Peyer's patch (tissue), 4 donors: ENCODE measurements around the gene FAR2. TPM values are rescaled to one million over a fixed set of nuclear protein-coding genes. Genes with fewer than 3 reads are reported as not detected.

Experiments used
- DNase-seq, 3 donors: peaks; one replicate each; pipeline ENCODE4 v3.0.0-alpha.2; 2017 to 2019
- H3K27ac ChIP-seq, 4 donors: fragments of 200-600 bp; sonication (generic); one replicate each; pipeline ENCODE4 v1.5.1; 2016 to 2019
- H3K27me3 ChIP-seq, 2 donors: fragments of 200-600 bp; sonication (generic); one replicate each; pipeline ENCODE4 v1.5.1; 2019
- H3K36me3 ChIP-seq, 3 donors: fragments of 200-600 bp; sonication (generic); one replicate each; pipeline ENCODE4 v1.5.1; 2016 to 2019
- H3K4me1 ChIP-seq, 4 donors: fragments of 200-600 bp; sonication (generic); one replicate each; pipeline ENCODE4 v1.5.1; 2016 to 2019
- H3K4me3 ChIP-seq, 4 donors: fragments of 200-600 bp; sonication (generic); 1 replicate in 3 of 4; 2 replicates in 1 of 4; pipeline ENCODE4 v1.5.1; 2016 to 2019; ENCODE audit warnings: mild to moderate bottlenecking in 1 of 4
- H3K9me3 ChIP-seq, 4 donors: fragments of 200-600 bp; sonication (generic); one replicate each; pipeline ENCODE4 v1.5.1; 2016 to 2019; ENCODE audit warnings: mild to moderate bottlenecking in 1 of 4
- POLR2A ChIP-seq, 2 donors: fragments of 450-650 bp; IDR thresholded peaks; one replicate each; pipeline ENCODE4 v1.5.1; 2017; ENCODE audit warnings: antibody characterized with exemption in 2 of 2, mild to moderate bottlenecking in 2 of 2, moderate library complexity in 2 of 2
- total RNA-seq, 4 donors: library from RNA; depleted of rRNA; stranded (reverse); fragments of >200 nt; gene quantifications; one replicate each; pipeline ENCODE4 v1.1.0, GENCODE V29; 2016
- TF ChIP-seq, protein P1 (sequence below), 6 experiments: fragments of 450-650 bp in 4 of 6; fragments of 200-600 bp in 2 of 6; sonication (generic) in 1 of 6; IDR thresholded peaks; one replicate each; pipeline ENCODE4 v1.5.1; 2017 to 2019; ENCODE audit warnings: antibody characterized with exemption in 6 of 6, mild to moderate bottlenecking in 3 of 6, moderate library complexity in 1 of 6

Gene FAR2
- total RNA-seq, 4 donors from 2014 or later: 31.0 to 52.8 (median 40.1) TPM

- no peak overlapping the region for H3K4me3 ChIP-seq
- no peak for DNase-seq
- H3K27ac ChIP-seq: no peak overlapping the region
- H3K27me3 ChIP-seq: no peaks in the 10 kb centered on the region
- no peaks in the 10 kb centered on the region for H3K4me1 ChIP-seq
- H3K9me3 ChIP-seq: no peaks in the 10 kb centered on the region
- TF ChIP-seq POLR2A (IDR thresholded peaks at IDR 0.05): no peak
- TF ChIP-seq, protein P1, sequence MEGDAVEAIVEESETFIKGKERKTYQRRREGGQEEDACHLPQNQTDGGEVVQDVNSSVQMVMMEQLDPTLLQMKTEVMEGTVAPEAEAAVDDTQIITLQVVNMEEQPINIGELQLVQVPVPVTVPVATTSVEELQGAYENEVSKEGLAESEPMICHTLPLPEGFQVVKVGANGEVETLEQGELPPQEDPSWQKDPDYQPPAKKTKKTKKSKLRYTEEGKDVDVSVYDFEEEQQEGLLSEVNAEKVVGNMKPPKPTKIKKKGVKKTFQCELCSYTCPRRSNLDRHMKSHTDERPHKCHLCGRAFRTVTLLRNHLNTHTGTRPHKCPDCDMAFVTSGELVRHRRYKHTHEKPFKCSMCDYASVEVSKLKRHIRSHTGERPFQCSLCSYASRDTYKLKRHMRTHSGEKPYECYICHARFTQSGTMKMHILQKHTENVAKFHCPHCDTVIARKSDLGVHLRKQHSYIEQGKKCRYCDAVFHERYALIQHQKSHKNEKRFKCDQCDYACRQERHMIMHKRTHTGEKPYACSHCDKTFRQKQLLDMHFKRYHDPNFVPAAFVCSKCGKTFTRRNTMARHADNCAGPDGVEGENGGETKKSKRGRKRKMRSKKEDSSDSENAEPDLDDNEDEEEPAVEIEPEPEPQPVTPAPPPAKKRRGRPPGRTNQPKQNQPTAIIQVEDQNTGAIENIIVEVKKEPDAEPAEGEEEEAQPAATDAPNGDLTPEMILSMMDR (IDR thresholded peaks at IDR 0.05): no peak
- no peaks in the 10 kb centered on the region for H3K36me3 ChIP-seq
Observed at GRCh38 chr12:29187756-29188155, 38.7 kb downstream of the FAR2 start.

DNA sequence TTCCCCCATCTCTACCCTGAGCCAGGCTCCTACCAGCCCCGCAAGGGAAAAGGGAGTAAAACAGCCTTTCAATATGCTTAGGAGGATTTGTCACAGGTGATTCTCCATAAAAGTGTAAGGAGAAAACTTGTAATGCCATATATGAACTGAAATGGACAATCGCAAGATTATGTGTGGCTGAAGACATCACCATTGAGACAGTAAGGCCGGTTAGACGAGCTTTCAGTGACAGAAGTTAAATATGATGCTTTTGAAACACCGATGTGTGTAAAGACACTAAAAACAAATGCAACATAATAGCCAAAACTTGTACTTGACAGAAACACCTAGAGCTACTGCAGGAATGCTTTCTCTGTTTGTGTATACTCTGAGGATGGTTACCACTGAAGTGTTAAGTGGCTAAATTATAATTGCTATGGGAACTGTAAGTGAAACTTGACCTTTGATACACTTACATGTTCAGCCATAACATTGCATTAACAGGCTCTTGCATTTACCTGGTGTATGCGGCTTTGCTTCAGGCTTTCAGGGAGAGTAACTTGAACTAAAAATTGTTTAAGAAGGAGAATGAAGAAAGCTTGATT is 42.3 kb downstream of the FAR2 start:
- H3K4me1 ChIP-seq: no peaks in the 10 kb centered on the region
- no peaks in the 10 kb centered on the region for H3K9me3 ChIP-seq
- H3K27ac ChIP-seq: peak overlapping the region in 1 of 4 donors; percentile 32
- H3K36me3 ChIP-seq: no peaks in the 10 kb centered on the region
- no peak overlapping the region for H3K4me3 ChIP-seq
- TF ChIP-seq, protein P1 (IDR thresholded peaks at IDR 0.05): no peak
- no peak for TF ChIP-seq POLR2A (IDR thresholded peaks at IDR 0.05)
- no peaks in the 10 kb centered on the region for H3K27me3 ChIP-seq
- DNase-seq: no peak

DNA sequence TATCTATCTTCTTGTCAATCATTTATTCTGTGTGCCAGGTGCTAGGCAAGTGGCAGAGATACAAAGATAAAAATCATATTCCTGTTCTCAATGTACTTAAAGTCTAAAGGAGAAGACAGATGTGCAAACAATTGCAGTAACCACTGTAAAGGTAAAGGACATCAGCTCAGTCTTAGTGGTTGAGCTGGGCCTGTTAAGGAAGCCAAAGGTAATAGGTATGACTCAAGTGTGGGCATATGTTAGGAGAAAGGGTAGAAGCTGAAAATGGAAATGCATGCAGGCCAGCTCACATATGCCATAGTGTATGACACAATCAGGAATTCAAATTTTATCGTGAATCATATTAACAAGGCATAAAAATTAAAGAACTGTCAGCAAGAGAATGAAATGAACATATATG is 49.8 kb downstream of the FAR2 start:
- Histone ChIP-seq H3K4me3 (no peak overlapping the region), H3K36me3 (no peaks in the 10 kb centered on the region), H3K27ac (no peak overlapping the region), H3K27me3 (no peaks in the 10 kb centered on the region), H3K9me3 (no peaks in the 10 kb centered on the region), H3K4me1 (no peaks in the 10 kb centered on the region)
- TF ChIP-seq, protein P1 (IDR thresholded peaks at IDR 0.05): no peak
- DNase-seq: no peak

- TF ChIP-seq, protein P1 (IDR thresholded peaks at IDR 0.05): no peak
- no peak for TF ChIP-seq POLR2A (IDR thresholded peaks at IDR 0.05)
- Histone ChIP-seq H3K4me3 (no peak overlapping the region), H3K4me1 (no peaks in the 10 kb centered on the region), H3K9me3 (no peaks in the 10 kb centered on the region), H3K36me3 (no peaks in the 10 kb centered on the region), H3K27ac (no peak overlapping the region), H3K27me3 (no peaks in the 10 kb centered on the region)
- DNase-seq: no peak
Observed at GRCh38 chr12:29200586-29200985, 51.5 kb downstream of the FAR2 start.

DNA sequence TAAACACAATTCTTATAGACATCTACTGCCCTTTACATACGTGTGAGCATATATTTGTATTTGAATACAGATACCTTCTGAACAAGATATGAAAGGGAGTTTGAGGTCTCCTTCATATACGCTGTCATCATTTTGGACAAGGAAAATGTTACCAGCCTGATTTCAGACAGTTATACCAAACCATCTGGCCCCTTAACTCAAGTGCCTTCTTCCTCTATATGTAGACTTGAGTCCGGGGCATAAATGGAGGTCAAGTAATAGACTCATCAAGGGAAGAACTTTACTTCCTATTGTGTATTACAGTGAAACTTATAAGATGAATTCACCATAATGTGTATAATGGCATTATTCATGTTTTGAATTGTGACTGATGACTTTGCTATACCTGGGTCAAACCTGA is 52.2 kb downstream of the FAR2 start:
- Histone ChIP-seq H3K9me3 (no peaks in the 10 kb centered on the region), H3K36me3 (no peaks in the 10 kb centered on the region), H3K4me3 (no peak overlapping the region), H3K4me1 (peaks cover 0 to 3% (median 0%) of the 10 kb centered on the region in 4 donors), H3K27me3 (no peaks in the 10 kb centered on the region), H3K27ac (no peak overlapping the region)
- DNase-seq: no peak
- TF ChIP-seq, protein P1 (IDR thresholded peaks at IDR 0.05): no peak
- no peak for TF ChIP-seq POLR2A (IDR thresholded peaks at IDR 0.05)

- Histone ChIP-seq H3K4me3 (no peak overlapping the region), H3K27ac (no peak overlapping the region), H3K36me3 (no peaks in the 10 kb centered on the region), H3K4me1 (peaks cover 0 to 7% (median 0%) of the 10 kb centered on the region in 4 donors), H3K9me3 (no peaks in the 10 kb centered on the region), H3K27me3 (no peaks in the 10 kb centered on the region)
- DNase-seq: no peak
- TF ChIP-seq POLR2A (IDR thresholded peaks at IDR 0.05): no peak
- TF ChIP-seq, protein P1 (IDR thresholded peaks at IDR 0.05): no peak
Observed at GRCh38 chr12:29201746-29202145, 52.7 kb downstream of the FAR2 start.
